Thyroid gland (tissue), 4 donors: ENCODE results near the gene HSPB8. TPM values are rescaled to one million over a fixed set of nuclear protein-coding genes. Genes with fewer than 3 reads are reported as not detected.

Source experiments
- DNase-seq, 2 donors: peaks; one replicate each; pipeline ENCODE4 v3.0.0-alpha.2; 2019
- H3K27ac ChIP-seq, 3 donors: fragments of 200-600 bp; sonication (generic); 1 replicate in 2 of 3; 2 replicates in 1 of 3; pipeline ENCODE4 v1.5.1; 2016 to 2019; ENCODE audit warnings: mild to moderate bottlenecking in 1 of 3, moderate library complexity in 1 of 3
- H3K27me3 ChIP-seq: fragments of 200-600 bp; sonication (generic); one replicate; pipeline ENCODE4 v1.5.1; 2019
- H3K36me3 ChIP-seq, 2 donors: fragments of 200-600 bp; sonication (generic); one replicate each; pipeline ENCODE4 v1.5.1; 2016 to 2019
- H3K4me1 ChIP-seq, 2 donors: fragments of 200-600 bp; sonication (generic); one replicate each; pipeline ENCODE4 v1.5.1; 2017 to 2019
- H3K4me3 ChIP-seq, 3 donors: fragments of 200-600 bp; sonication (generic); replicated peaks in 1 of 3; 1 replicate in 2 of 3; 2 replicates in 1 of 3; pipeline ENCODE4 v1.5.1; 2016; ENCODE audit warnings: mild to moderate bottlenecking in 1 of 3
- H3K9me3 ChIP-seq: fragments of 200-600 bp; sonication (generic); one replicate; pipeline ENCODE4 v1.5.1; 2017
- CTCF ChIP-seq, 6 experiments: fragments of 200-600 bp in 3 of 6; fragments of 450-650 bp in 3 of 6; sonication (generic) in 3 of 6; IDR thresholded peaks; one replicate each; pipeline ENCODE4 v1.5.1; 2016 to 2019; ENCODE audit warnings: antibody characterized with exemption in 6 of 6, mild to moderate bottlenecking in 2 of 6, inconsistent platforms in 1 of 6, moderate library complexity in 1 of 6
- POLR2A ChIP-seq, 2 donors: fragments of 450-650 bp; IDR thresholded peaks; one replicate each; pipeline ENCODE4 v1.6.1; 2017; ENCODE audit warnings: antibody characterized with exemption in 2 of 2, mild to moderate bottlenecking in 2 of 2, moderate library complexity in 1 of 2
- WGBS, 2 donors: methylation state at CpG; one replicate each; pipeline ENCODE4 v1.1.5; 2017; 5-methylcytosine and 5-hydroxymethylcytosine counted together
- intact Hi-C: fragments of 100-400 bp; cut with DNase I; formaldehyde crosslinking; loops from one replicate; pipeline ENCODE4 v1.15.1; 2023
- total RNA-seq, 4 donors: library from RNA; depleted of rRNA; stranded (reverse); fragments of >200 nt; gene quantifications; one replicate each; pipeline ENCODE4 v1.2.3, GENCODE V29; 2016

HSPB8 gene
- total RNA-seq, 4 donors from 2014 or later = 39.0 to 73.9 (median 53.0) TPM

GRCh38 chr12:119201789-119202543 is 23.2 kb downstream of the HSPB8 start:
- Histone ChIP-seq H3K9me3 (no peaks in the 10 kb centered on the region), H3K4me1 (peaks cover 7 to 16% of the 10 kb centered on the region in 2 donors), H3K27ac (no peak overlapping the region), H3K27me3 (no peaks in the 10 kb centered on the region), H3K4me3 (no peak overlapping the region), H3K36me3 (no peaks in the 10 kb centered on the region)
- intact Hi-C loops = no loop called here
- TF ChIP-seq CTCF (IDR thresholded peaks at IDR 0.05) (no peak), POLR2A (IDR thresholded peaks at IDR 0.05) (no peak)
- DNase-seq = peak; percentile 56 to 63
- 62 to 75% methylated on average over 9 of the region's 9 CpGs for WGBS, 2 donors

GRCh38 chr12:119202544-119202943 is 23.8 kb downstream of the HSPB8 start:
- Histone ChIP-seq H3K36me3 (no peaks in the 10 kb centered on the region), H3K4me1 (peaks cover 7 to 16% of the 10 kb centered on the region in 2 donors), H3K27me3 (no peaks in the 10 kb centered on the region), H3K4me3 (no peak overlapping the region), H3K27ac (no peak overlapping the region), H3K9me3 (no peaks in the 10 kb centered on the region)
- no peak for DNase-seq
- 22 to 35% methylated on average over 2 of the region's 2 CpGs for WGBS, 2 donors
- intact Hi-C loops = no loop called here
- TF ChIP-seq POLR2A (IDR thresholded peaks at IDR 0.05) (no peak), CTCF (IDR thresholded peaks at IDR 0.05) (no peak)

GRCh38 chr12:119204131-119204530 is 25.4 kb downstream of the HSPB8 start:
- H3K4me3 ChIP-seq = no peak overlapping the region
- H3K27ac ChIP-seq = no peak overlapping the region
- H3K36me3 ChIP-seq = no peaks in the 10 kb centered on the region
- peaks cover 7 to 16% of the 10 kb centered on the region in 2 donors for H3K4me1 ChIP-seq
- 43 to 46% methylated on average over 2 of the region's 2 CpGs for WGBS, 2 donors
- TF ChIP-seq POLR2A (IDR thresholded peaks at IDR 0.05) (no peak), CTCF (IDR thresholded peaks at IDR 0.05) (no peak)
- no peaks in the 10 kb centered on the region for H3K27me3 ChIP-seq
- H3K9me3 ChIP-seq = no peaks in the 10 kb centered on the region
- no peak for DNase-seq
- intact Hi-C loops = no loop called here

GRCh38 chr12:119204671-119205285 is 26.0 kb downstream of the HSPB8 start:
- Histone ChIP-seq H3K36me3 (no peaks in the 10 kb centered on the region), H3K4me3 (no peak overlapping the region), H3K27ac (no peak overlapping the region), H3K9me3 (no peaks in the 10 kb centered on the region), H3K27me3 (no peaks in the 10 kb centered on the region), H3K4me1 (peaks cover 7 to 16% of the 10 kb centered on the region in 2 donors)
- 74 to 76% methylated on average over 7 of the region's 7 CpGs for WGBS, 2 donors
- no peak for TF ChIP-seq CTCF (IDR thresholded peaks at IDR 0.05)
- TF ChIP-seq POLR2A (IDR thresholded peaks at IDR 0.05) = no peak
- no peak for DNase-seq
- intact Hi-C loops = no loop called here
